K562 (cell line): ENCODE results near the gene DEDD. TPM values are rescaled to one million over a fixed set of nuclear protein-coding genes. Genes with fewer than 3 reads are reported as not detected.

Experiments
- ARID2 ChIP-seq: fragments of 450-650 bp; IDR thresholded peaks from 2 replicates; pipeline ENCODE4 v1.6.1; 2017; ENCODE audit warnings: antibody characterized with exemption, mild to moderate bottlenecking
- GABPB2 ChIP-seq: fragments of 250-450 bp; sonication (Bioruptor Pico); conservative IDR thresholded peaks from 2 replicates; pipeline ENCODE4 v1.5.1; 2021; ENCODE audit warnings: mild to moderate bottlenecking
- KDM1A ChIP-seq, 2 experiments: fragments of 450-650 bp; IDR thresholded peaks; 2 replicates each; pipeline ENCODE4 v1.6.1; 2016; ENCODE audit warnings: mild to moderate bottlenecking in 2 of 2
- MCM7 ChIP-seq, 2 experiments: fragments of 450-650 bp; IDR thresholded peaks; 2 replicates each; pipeline ENCODE4 v1.6.1; 2016 to 2018
- MEF2A ChIP-seq: IDR thresholded peaks from 2 replicates; pipeline ENCODE4 v1.6.1; 2011; ENCODE audit warnings: low read depth, mild to moderate bottlenecking, low read length, moderate library complexity; ENCODE audit not compliant: control insufficient read depth
- PHTF2 ChIP-seq: fragments of 250-450 bp; sonication (Bioruptor Pico); IDR thresholded peaks from 2 replicates; pipeline ENCODE4 v1.5.0; 2021; ENCODE audit warnings: mild to moderate bottlenecking
- POLR2AphosphoS2 ChIP-seq: IDR thresholded peaks from 2 replicates; pipeline ENCODE4 v1.6.1; 2012; ENCODE audit warnings: low read length, improper control_type of control experiment
- PTTG1 ChIP-seq: fragments of 450-650 bp; IDR thresholded peaks from 2 replicates; pipeline ENCODE4 v1.6.1; 2016; ENCODE audit warnings: low read depth, mild to moderate bottlenecking, missing genetic modification characterization, missing compliant biosample characterization
- SMC3 ChIP-seq: conservative IDR thresholded peaks from 2 replicates; pipeline ENCODE4 v1.6.1; 2011; ENCODE audit warnings: low read depth, low read length, improper control_type of control experiment; ENCODE audit not compliant: insufficient read depth
- TGIF2 ChIP-seq: sonication (generic); formaldehyde crosslinking; IDR thresholded peaks from 2 replicates; pipeline ENCODE4 v1.8.1; 2022; ENCODE audit warnings: mild to moderate bottlenecking, missing genetic modification reagents, moderate library complexity
- TOE1 ChIP-seq, 2 experiments: fragments of 450-650 bp in 1 of 2; sonication (generic) in 1 of 2; formaldehyde crosslinking in 1 of 2; IDR thresholded peaks; 2 replicates each; pipeline versions ENCODE4 v1.7.1 to v1.8.0; 2016 to 2022; ENCODE audit warnings: borderline replicate concordance in 2 of 2, mild to moderate bottlenecking in 2 of 2, antibody characterized with exemption in 1 of 2, inconsistent platforms in 1 of 2, low read depth in 1 of 2, missing genetic modification reagents in 1 of 2, moderate library complexity in 1 of 2
- polyA plus RNA-seq, 8 experiments: library from polyadenylated mRNA; depleted of rRNA in 4 of 8; stranded (reverse) in 5 of 8; unstranded in 3 of 8; fragments of >200 nt; fragmentation: Nextera tagmentation in 2 of 8; fragmentation: Illumina TruSeq in 1 of 8; extraction: Ambion mirVana in 2 of 8; extraction: Trizol in 1 of 8; gene quantifications; 2 replicates each; pipeline versions ENCODE4 v1.2.1 to v1.2.3, GENCODE V29; 2011 to 2014; ENCODE audit warnings: inconsistent platforms in 1 of 8, missing spikeins in 1 of 8
- total RNA-seq, 7 experiments: library from RNA; depleted of rRNA in 6 of 7; stranded (reverse); fragments of >200 nt in 6 of 7; fragmentation: Illumina TruSeq in 2 of 7; extraction: Trizol in 2 of 7; gene quantifications; 2 replicates each; pipeline versions ENCODE4 v1.2.1 to v1.2.3, GENCODE V29; 2011 to 2021; ENCODE audit warnings: low replicate concordance in 1 of 7
- TF ChIP-seq, protein P1 (sequence below): fragments of 450-650 bp; conservative IDR thresholded peaks from 2 replicates; pipeline ENCODE4 v1.6.1; 2016; ENCODE audit warnings: missing genetic modification characterization, low read depth, mild to moderate bottlenecking, missing compliant biosample characterization, moderate library complexity
- TF ChIP-seq, protein P2 (sequence below): fragments of 250-450 bp; sonication (Bioruptor Pico); IDR thresholded peaks from 2 replicates; pipeline ENCODE4 v1.4.0; 2020; ENCODE audit warnings: mild to moderate bottlenecking, moderate library complexity
- TF ChIP-seq, protein P3 (sequence below): IDR thresholded peaks from 2 replicates; pipeline ENCODE4 v1.6.1; 2016; ENCODE audit warnings: missing genetic modification characterization, missing compliant biosample characterization
- TF ChIP-seq, protein P4 (sequence below), 2 experiments: IDR thresholded peaks in 1 of 2; conservative IDR thresholded peaks in 1 of 2; 2 replicates each; pipeline ENCODE4 v1.6.1; 2016; ENCODE audit warnings: low read depth in 2 of 2, mild to moderate bottlenecking in 1 of 2, missing compliant biosample characterization in 1 of 2, missing genetic modification characterization in 1 of 2, moderate library complexity in 1 of 2

DEDD gene
- total and polyA plus RNA-seq, 9 of the 15 experiments (the other 6 are each of a cell fraction or from before 2014, with no cell fraction given), result 11.6 to 41.0 (median 16.8) TPM

DNA sequence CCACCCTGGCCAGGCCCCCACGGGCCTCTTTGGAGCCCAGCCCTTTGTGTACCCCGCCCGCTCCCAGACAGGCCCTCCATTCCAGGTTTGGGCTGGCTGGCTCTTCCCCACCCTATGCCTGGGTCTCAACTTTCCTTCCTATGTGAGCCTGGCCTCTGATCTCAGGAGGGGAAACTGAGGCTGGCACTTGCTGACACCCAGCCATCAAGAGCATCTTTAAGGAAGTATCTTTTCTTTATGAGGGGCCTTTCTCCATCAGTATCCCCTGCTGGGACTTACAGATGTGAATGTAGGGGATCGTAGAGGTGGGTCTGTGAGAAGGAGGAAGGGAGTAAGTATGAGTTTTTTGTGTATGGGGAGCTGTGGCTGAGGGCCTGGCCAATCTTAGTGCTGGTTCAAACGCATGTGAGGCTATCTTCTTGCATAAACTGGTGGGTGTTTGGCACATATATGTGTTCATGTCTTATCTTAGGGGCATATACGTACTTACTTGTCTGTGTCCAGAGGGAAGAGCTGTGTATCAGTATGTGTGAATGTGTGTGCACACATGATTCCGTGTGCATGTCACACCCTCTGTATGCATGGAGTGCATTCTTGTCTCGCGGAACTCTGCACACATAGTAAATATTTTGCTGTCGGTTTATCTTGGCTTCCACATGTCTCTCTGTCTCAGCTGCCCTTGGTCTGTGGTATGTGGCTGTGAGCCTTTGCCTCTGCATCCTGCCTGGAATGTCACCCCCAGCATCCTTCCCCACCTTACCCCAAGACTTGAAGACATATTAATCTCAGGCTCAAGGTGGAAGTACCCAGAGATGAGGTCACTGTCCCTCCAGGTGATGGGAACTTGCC, 48.5 kb downstream of the DEDD start (continued):
- TF ChIP-seq ARID2 (no peak), MCM7 (IDR thresholded peaks at IDR 0.05) (no peak), PHTF2 (no peak), TGIF2 (CRISPR knock-in tag) (no peak), POLR2AphosphoS2 (no peak), GABPB2 (CRISPR knock-in tag) (no peak), PTTG1 (no peak), KDM1A (IDR thresholded peaks at IDR 0.05) (0 out of 4 replicates have a peak, but pooled peaks of 1 of the 2 experiments have one; percentile 25), MEF2A (no peak), TOE1 (IDR thresholded peaks at IDR 0.05; ENCODE audit: borderline replicate concordance) (no peak), TOE1 (CRISPR knock-in tag; IDR thresholded peaks at IDR 0.05; ENCODE audit: borderline replicate concordance, low read depth) (no peak), SMC3 (no peak)
- TF ChIP-seq, protein P1, sequence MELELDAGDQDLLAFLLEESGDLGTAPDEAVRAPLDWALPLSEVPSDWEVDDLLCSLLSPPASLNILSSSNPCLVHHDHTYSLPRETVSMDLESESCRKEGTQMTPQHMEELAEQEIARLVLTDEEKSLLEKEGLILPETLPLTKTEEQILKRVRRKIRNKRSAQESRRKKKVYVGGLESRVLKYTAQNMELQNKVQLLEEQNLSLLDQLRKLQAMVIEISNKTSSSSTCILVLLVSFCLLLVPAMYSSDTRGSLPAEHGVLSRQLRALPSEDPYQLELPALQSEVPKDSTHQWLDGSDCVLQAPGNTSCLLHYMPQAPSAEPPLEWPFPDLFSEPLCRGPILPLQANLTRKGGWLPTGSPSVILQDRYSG (tag), result no peak
- TF ChIP-seq, protein P2, sequence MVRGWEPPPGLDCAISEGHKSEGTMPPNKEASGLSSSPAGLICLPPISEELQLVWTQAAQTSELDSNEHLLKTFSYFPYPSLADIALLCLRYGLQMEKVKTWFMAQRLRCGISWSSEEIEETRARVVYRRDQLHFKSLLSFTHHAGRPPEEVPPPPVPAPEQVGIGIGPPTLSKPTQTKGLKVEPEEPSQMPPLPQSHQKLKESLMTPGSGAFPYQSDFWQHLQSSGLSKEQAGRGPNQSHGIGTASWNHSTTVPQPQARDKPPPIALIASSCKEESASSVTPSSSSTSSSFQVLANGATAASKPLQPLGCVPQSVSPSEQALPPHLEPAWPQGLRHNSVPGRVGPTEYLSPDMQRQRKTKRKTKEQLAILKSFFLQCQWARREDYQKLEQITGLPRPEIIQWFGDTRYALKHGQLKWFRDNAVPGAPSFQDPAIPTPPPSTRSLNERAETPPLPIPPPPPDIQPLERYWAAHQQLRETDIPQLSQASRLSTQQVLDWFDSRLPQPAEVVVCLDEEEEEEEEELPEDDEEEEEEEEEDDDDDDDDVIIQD (CRISPR knock-in tag), result no peak
- TF ChIP-seq, protein P3, sequence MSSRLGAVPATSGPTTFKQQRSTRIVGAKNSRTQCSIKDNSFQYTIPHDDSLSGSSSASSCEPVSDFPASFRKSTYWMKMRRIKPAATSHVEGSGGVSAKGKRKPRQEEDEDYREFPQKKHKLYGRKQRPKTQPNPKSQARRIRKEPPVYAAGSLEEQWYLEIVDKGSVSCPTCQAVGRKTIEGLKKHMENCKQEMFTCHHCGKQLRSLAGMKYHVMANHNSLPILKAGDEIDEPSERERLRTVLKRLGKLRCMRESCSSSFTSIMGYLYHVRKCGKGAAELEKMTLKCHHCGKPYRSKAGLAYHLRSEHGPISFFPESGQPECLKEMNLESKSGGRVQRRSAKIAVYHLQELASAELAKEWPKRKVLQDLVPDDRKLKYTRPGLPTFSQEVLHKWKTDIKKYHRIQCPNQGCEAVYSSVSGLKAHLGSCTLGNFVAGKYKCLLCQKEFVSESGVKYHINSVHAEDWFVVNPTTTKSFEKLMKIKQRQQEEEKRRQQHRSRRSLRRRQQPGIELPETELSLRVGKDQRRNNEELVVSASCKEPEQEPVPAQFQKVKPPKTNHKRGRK (tag), result no peak
- TF ChIP-seq, protein P4, sequence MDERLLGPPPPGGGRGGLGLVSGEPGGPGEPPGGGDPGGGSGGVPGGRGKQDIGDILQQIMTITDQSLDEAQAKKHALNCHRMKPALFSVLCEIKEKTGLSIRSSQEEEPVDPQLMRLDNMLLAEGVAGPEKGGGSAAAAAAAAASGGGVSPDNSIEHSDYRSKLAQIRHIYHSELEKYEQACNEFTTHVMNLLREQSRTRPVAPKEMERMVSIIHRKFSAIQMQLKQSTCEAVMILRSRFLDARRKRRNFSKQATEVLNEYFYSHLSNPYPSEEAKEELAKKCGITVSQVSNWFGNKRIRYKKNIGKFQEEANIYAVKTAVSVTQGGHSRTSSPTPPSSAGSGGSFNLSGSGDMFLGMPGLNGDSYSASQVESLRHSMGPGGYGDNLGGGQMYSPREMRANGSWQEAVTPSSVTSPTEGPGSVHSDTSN (CRISPR knock-in tag; IDR thresholded peaks at IDR 0.05; ENCODE audit: low read depth), result no peak
- TF ChIP-seq, protein P4 (tag; conservative IDR thresholded peaks at IDR 0.05; ENCODE audit: low read depth), result no peak
